IPS-18c (cell line): Measurements from ENCODE around the gene LKAAEAR1.
A peak's percentile ranks its signal among the peaks of the same experiment; 100 is the strongest.

ENCODE experiments used
- H3K4me3 ChIP-seq: 2 replicates; pipeline ENCODE4 v1.7.0; 2013; ENCODE audit warnings: low read depth, mild to moderate bottlenecking, low read length, moderate library complexity; ENCODE audit not compliant: insufficient read depth
- H3K9me3 ChIP-seq: one replicate; pipeline ENCODE4 v1.6.1; 2013; ENCODE audit warnings: mild to moderate bottlenecking, low read length, moderate library complexity; ENCODE audit not compliant: control insufficient read depth, insufficient read depth

Gene LKAAEAR1

DNA sequence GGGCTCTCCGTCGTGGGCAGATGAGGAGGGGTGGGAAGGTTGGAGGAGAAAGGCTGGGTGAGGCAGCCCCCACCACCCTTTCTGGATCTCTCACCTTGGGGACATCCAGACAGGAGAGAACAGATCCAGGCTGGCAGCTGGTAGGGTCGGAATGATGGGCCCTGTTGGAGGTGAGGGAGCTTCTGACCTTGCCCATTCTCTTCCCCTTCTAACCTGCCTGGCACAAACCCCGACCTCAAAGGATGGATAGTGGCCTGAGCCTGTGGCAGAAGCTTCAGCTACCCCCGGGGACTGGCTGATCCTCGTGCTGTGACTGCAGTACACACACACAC, 29.2 kb upstream of the LKAAEAR1 start:
- no peaks in the 10 kb centered on the region for H3K9me3 ChIP-seq

GRCh38 chr20:64112691-64113443, 28.7 kb upstream of the LKAAEAR1 start:
- Histone ChIP-seq H3K9me3 (no peaks in the 10 kb centered on the region), H3K4me3 (no peak overlapping the region)

More for the DNA sequence above, 29.2 kb upstream of the LKAAEAR1 start:
- H3K4me3 ChIP-seq, result no peak overlapping the region

DNA sequence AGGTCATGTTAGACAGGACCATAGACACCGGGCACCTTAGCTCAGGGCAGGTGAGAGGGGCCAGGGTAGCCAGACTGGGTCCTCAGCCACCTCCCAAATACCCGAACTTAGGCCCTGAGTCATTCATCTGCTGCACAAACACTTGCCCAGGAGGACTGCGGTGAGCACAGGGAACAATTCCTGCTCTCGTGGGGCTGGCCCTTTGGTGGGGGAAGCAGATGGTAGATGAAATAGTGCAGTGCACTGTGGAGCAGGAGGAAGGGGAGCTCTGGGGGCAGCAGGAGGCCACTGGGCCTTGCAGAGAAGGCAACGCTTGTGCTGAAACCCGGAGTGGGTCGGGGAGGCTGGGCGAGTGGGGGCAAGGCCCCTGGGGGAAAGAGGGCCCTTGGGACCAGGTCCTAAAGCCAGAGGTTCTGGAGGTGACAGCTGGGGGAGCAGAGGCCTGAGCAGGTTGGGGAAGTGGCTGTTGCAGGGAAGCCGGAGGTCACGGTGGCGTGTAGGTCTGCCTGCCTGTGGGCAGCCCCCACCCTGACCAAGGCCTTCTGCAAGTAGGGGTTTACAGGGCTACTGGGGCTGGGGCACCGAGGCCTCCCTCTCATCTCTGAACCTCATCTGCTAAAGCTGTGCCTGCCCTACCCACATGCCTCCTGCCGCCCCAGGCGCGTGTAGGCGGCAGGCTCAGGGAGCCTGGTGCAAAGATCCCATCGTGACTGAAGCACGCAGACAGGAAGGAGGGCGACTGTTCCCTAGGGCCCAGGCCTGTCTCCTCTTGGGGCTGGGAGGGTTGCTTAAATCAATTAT, 27.8 kb upstream of the LKAAEAR1 start:
- no peak overlapping the region for H3K4me3 ChIP-seq
- no peaks in the 10 kb centered on the region for H3K9me3 ChIP-seq

GRCh38 chr20:64110411-64111068, 26.3 kb upstream of the LKAAEAR1 start:
- no peak overlapping the region for H3K4me3 ChIP-seq
- H3K9me3 ChIP-seq, result no peaks in the 10 kb centered on the region

- H3K9me3 ChIP-seq, result no peaks in the 10 kb centered on the region
Observed at GRCh38 chr20:64109831-64110391, 25.7 kb upstream of the LKAAEAR1 start.

GRCh38 chr20:64108731-64109681, 24.8 kb upstream of the LKAAEAR1 start:
- no peaks in the 10 kb centered on the region for H3K9me3 ChIP-seq
- no peak overlapping the region for H3K4me3 ChIP-seq

More at GRCh38 chr20:64109831-64110391, 25.7 kb upstream of the LKAAEAR1 start:
- no peak overlapping the region for H3K4me3 ChIP-seq

- no peaks in the 10 kb centered on the region for H3K9me3 ChIP-seq
- H3K4me3 ChIP-seq, result no peak overlapping the region
Observed at GRCh38 chr20:64107736-64108457, 23.7 kb upstream of the LKAAEAR1 start.

GRCh38 chr20:64106981-64107735, 23.0 kb upstream of the LKAAEAR1 start, which contains the start of gene NPBWR2:
NPBWR2 (minus strand) TSS chr20:64107565; CDS start chr20:64106831, 734 bp downstream.
- H3K4me3 ChIP-seq, result no peak within 1 kb of the TSS
- H3K9me3 ChIP-seq, result no peaks in the 10 kb centered on the region

DNA sequence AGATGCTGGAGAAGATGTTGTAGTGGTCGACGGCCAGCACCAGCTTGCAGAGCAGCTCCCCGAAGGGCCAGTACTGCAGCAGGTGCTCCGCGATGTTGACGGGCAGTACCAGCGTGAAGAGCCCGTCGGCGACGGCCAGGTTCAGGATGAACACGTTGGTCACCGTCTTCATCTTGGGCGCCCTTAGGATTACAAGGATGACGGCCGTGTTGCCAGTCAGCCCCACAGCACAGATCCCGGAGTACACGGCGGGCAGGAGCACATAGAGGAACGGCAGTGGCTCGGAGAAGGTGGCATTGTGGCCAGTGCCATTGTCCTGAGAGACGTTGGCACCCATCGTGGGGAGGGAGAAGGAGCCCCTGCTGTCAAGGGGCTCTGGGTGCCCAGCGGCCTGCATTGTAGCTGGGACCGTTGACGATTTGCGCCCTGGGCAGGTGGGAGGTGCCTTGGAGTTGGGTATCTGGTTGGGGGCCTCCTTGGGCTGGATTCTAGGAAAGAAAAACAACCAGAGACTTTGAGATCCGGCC, 22.3 kb upstream of the LKAAEAR1 start:
- Histone ChIP-seq H3K9me3 (no peaks in the 10 kb centered on the region), H3K4me3 (no peak overlapping the region)

- Histone ChIP-seq H3K4me3 (no peak overlapping the region), H3K9me3 (no peaks in the 10 kb centered on the region)
Observed at GRCh38 chr20:64105846-64106434, 21.7 kb upstream of the LKAAEAR1 start.

GRCh38 chr20:64104667-64105451, 20.7 kb upstream of the LKAAEAR1 start:
- no peaks in the 10 kb centered on the region for H3K9me3 ChIP-seq
- no peak overlapping the region for H3K4me3 ChIP-seq

- no peak overlapping the region for H3K4me3 ChIP-seq
- H3K9me3 ChIP-seq, result no peaks in the 10 kb centered on the region
Observed at GRCh38 chr20:64103871-64104666, 19.9 kb upstream of the LKAAEAR1 start.

DNA sequence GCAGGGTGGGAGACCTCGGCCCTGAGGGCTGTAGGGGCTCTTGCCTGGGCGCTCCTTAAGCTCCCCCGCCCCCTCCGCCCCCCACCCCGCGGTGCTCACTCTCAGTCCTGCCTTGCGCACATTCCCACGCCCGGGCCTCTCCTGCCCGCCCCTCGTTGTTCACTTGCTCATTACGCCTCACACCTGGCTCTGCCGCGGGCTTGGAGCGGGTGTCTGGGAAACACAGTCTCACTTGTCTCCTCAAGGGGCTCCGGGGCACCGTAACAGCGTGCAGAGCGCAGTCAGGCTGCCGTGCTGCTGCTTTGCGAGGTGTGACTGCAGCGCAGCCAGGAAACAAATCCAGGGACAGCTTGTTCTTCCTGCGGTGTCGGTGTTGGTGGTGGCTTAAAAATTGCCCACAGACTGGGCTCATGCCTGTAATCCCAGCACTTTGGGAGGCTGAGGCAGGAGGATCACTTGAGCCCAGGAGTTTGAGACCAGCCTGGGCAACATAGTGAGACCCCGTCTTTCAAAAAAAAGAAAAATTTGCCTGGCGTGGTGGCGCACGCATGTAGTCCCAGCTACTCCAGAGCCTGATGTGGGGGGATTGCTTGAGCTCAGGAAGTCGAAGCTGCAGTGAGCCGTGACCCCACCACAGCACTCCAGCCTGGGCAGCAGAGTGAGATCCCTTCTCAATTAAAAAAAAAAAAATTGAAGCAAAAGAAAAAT, 18.6 kb upstream of the LKAAEAR1 start:
- Histone ChIP-seq H3K4me3 (peak overlapping the region; percentile 62), H3K9me3 (no peaks in the 10 kb centered on the region)
